C1 segment of cervical spinal cord (tissue), 14 donors: ENCODE measurements around the gene ZBTB38.
A peak's percentile ranks its signal among the peaks of the same experiment; 100 is the strongest.

Experiments used
- DNase-seq, 14 donors: peaks; one replicate each; lab custom pipeline; 2025; lab: John Stamatoyannopoulos, UW

Gene ZBTB38

GRCh38 chr3:141338881-141339280 lies 29.4 kb upstream of the ZBTB38 start:
- DNase-seq = no peak

- no peak for DNase-seq
These were observed 26.8 kb upstream of the ZBTB38 start for GRCh38 chr3:141341536-141341935.

- DNase-seq = no peak
These were observed 25.9 kb upstream of the ZBTB38 start for GRCh38 chr3:141342386-141342785.

DNA sequence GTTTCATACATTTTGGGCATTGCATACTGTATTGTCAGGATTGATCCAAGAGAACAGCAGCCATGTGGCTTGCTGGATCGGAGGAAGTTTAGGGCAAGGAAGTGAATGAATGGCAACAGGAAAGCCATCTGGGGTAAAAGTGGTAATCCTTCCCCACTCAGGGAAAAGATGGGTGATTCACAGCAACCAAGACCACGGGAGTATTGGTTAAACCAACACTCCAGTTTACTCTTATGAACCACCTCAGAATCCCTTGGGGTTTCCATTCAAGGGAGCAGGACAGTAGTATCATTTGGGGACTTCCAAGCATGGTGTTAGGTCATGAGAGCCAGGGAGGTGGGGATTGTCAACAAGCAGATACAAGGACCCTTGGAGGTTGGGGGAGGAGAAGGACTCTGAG lies 25.2 kb upstream of the ZBTB38 start:
- no peak for DNase-seq

- no peak for DNase-seq
These were observed 24.4 kb upstream of the ZBTB38 start for GRCh38 chr3:141343865-141344271.

- DNase-seq = no peak
These were observed 22.8 kb upstream of the ZBTB38 start for GRCh38 chr3:141345528-141345927.

GRCh38 chr3:141346007-141346406 lies 22.3 kb upstream of the ZBTB38 start:
- DNase-seq = no peak

GRCh38 chr3:141346418-141346817 lies 21.9 kb upstream of the ZBTB38 start:
- no peak for DNase-seq

DNA sequence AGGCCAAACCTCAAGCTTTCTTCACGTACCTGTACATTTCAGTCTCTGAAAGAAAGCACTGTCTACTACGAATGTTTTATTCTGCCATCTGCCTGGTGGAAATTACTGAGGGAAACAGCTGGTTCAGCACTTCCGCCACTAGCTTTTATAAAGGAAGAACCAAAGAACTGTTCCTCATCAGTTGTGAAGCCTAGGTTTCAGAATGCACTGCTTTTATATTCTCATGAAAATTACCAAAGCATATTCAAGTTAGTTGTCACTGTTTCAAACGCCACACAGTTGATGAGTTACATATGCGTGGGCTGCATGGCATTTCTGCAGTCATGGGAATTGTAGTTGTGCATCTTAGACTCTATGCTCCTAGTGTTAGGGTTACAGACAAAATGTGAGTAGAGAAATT lies 21.5 kb upstream of the ZBTB38 start:
- DNase-seq = no peak

GRCh38 chr3:141348837-141349236 lies 19.5 kb upstream of the ZBTB38 start:
- no peak for DNase-seq

GRCh38 chr3:141349711-141350110 lies 18.6 kb upstream of the ZBTB38 start:
- DNase-seq = no peak

- DNase-seq = no peak
These were observed 17.6 kb upstream of the ZBTB38 start for GRCh38 chr3:141350666-141351065.

GRCh38 chr3:141352262-141352984 lies 15.9 kb upstream of the ZBTB38 start:
- DNase-seq = no peak

DNA sequence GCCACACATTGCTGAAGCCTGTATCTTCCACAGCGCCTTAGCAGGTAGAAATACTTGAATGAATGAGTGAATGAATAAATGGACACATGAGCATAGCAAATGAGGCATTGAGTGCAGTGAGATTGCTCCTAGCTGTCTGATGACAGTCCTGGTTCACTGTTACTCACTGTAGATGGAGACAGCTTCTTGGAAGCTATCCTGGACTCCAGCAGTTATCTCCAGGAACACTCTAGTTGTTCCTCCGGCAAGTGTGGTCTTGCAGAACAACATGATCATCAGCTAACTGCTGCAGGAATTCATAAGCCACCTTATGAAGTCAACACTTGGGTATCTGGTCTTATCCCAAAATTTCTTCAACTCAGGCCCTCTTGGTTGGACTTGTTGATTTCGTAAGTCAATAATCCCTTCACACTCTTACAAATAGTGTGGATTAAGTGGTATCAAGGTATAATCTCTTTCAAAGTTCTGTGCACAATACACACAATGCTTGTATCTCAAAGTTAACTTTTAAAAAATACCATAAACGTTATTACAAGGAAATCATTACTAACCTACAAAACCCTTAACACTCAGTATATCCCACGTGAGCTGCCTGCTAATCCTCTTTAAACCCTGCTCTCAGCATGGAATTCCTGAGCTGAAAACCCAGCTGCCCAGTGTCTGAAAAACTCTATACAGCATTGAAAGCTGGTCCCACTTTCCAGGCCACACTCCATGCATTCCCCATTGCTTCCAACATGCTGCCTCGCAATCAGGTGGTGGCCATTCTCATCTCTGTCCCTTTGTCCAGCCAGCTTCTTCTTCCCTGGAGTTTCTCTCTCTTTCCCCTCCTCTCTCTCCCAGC lies 14.4 kb upstream of the ZBTB38 start:
- DNase-seq = no peak

DNA sequence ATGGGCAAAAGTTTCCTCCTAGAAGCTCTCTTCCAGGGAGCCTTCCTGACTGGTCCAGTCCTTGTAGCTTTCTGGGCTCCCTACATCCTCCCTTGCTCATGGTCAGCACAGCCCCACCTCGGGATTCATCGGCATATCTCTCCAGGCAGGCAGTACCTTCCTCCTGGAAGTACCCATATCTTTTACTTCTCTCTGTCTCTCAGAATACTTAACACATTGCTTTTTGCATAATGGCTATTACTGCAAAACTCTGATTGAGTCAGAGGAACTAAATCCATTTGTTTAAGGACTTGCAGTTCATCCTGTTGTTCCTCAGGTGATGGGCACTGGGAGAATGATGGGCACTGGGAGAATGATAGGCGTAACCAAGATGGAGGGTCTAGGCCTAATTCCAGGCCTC lies 13.8 kb upstream of the ZBTB38 start:
- DNase-seq = no peak

GRCh38 chr3:141355242-141355641 lies 13.1 kb upstream of the ZBTB38 start:
- no peak for DNase-seq

GRCh38 chr3:141356046-141356445 lies 12.3 kb upstream of the ZBTB38 start:
- no peak for DNase-seq

GRCh38 chr3:141360888-141361598 lies 7.3 kb upstream of the ZBTB38 start:
- peak in 2 of 14 donors; percentile 3 to 21 for DNase-seq

DNA sequence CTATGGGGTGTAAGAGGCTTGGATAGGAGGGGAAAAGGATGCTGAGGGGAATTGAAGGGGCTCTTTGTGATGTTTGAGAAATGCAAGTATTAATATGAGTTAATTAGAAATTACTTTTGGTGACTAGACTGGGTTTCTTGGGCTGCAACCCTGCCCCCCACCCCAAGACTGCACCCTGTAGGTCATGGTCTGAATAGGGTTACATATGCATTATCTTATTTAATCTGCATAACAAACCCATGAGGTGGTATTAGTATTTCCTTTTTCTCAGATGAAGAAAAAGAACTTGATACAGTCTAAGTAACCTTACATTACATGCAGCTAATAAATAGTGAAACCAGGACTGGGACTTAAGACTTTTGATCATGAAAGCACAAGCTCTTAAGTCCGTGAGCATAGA lies 5.6 kb upstream of the ZBTB38 start:
- no peak for DNase-seq

DNA sequence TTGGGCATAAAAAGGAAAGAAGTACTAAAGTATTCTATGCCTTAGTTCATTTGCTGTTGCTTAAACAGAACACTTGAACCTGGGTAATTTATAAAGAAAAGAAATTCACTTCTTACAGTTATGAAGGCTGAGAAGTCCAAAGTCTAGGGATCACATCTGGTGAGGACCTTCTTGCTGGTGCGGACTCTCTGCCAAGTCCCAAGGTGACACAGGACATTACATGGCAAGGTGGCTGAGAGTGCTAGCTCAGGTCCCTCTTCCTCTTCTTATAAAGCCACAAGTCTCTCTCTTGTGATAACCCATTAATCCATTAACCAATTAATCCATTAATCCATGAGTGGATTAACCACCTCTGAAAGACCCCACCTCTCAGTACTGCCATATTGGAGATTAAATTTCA lies 3.1 kb upstream of the ZBTB38 start:
- DNase-seq = no peak

DNA sequence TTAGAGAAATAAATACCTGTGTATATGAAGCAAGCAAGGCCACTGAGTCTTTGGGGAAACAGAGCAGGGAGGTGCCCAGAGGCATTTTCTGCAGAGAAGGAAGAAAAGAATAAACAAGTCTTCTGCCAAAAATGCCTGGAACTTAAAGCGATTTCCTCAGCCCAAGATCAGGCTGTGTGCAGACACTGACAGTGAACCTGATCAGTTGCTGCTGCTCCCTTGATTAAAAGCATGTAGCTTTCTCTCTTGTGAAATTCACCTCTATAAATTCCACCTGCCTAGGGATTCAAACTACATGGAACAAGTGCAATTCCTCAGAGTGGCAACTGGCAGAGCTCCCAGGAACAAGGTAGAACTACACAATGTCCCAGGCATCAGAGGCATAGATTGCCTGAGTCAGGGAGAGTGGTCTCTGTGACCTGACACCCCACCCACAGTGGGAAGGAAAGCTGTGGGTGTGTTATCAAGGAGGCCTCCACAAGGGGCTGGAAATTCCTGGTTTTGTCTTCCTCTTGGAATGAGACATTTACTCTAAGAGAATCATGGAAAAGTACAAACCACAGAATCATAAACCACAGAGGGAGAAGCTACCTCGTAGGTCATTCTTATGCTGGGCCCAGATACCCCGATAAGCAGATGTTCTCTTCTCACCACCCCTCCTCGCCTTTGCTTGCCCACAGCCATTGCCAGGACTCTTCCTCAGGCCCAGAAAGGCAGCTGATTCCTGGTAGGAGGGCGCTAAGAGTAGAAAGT lies 1.8 kb upstream of the ZBTB38 start:
- DNase-seq = no peak
